Heart left ventricle (tissue), 16 donors: ENCODE measurements around the gene IGFBP1. TPM values are rescaled to one million over a fixed set of nuclear protein-coding genes. Genes with fewer than 3 reads are reported as not detected.

Source experiments
- ATAC-seq, 4 donors: fragments of 200-7000 bp; cut with Tn5 transposase; one replicate each; pipeline ENCODE4 v1.9.1; 2020 to 2022; ENCODE audit warnings: moderate library complexity in 4 of 4, mild to moderate bottlenecking in 3 of 4, moderate number of reproducible peaks in 1 of 4
- DNase-seq, 5 donors: peaks; one replicate each; pipeline ENCODE4 v3.0.0-alpha.2; 2020
- H3K27ac ChIP-seq, 12 donors: fragments of 200-600 bp; sonication (generic) in 4 of 12; one replicate each; pipeline versions ENCODE4 v1.5.0 to v1.8.0; 2016 to 2022; ENCODE audit warnings: mild to moderate bottlenecking in 2 of 12
- H3K27me3 ChIP-seq, 9 donors: fragments of 200-600 bp; sonication (generic) in 2 of 9; one replicate each; pipeline versions ENCODE4 v1.5.1 to v1.8.0; 2016 to 2022; ENCODE audit warnings: mild to moderate bottlenecking in 3 of 9
- H3K36me3 ChIP-seq, 9 donors: fragments of 200-600 bp; sonication (generic) in 2 of 9; one replicate each; pipeline versions ENCODE4 v1.5.0 to v1.8.0; 2018 to 2022; ENCODE audit warnings: mild to moderate bottlenecking in 2 of 9
- H3K4me1 ChIP-seq, 12 donors: fragments of 200-600 bp; sonication (generic) in 4 of 12; one replicate each; pipeline versions ENCODE4 v1.5.0 to v1.8.0; 2016 to 2022; ENCODE audit warnings: mild to moderate bottlenecking in 3 of 12
- H3K4me3 ChIP-seq, 12 donors: fragments of 200-600 bp; sonication (generic) in 4 of 12; one replicate each; pipeline versions ENCODE4 v1.5.0 to v1.8.0; 2017 to 2022; ENCODE audit warnings: mild to moderate bottlenecking in 9 of 12, moderate library complexity in 4 of 12
- H3K9me3 ChIP-seq, 12 donors: fragments of 200-600 bp; sonication (generic) in 4 of 12; one replicate each; pipeline versions ENCODE4 v1.5.0 to v1.8.0; 2016 to 2022; ENCODE audit warnings: mild to moderate bottlenecking in 1 of 12
- CTCF ChIP-seq, 12 donors: fragments of 200-600 bp; sonication (generic) in 4 of 12; IDR thresholded peaks; one replicate each; pipeline versions ENCODE4 v1.5.0 to v1.8.0; 2018 to 2022; ENCODE audit warnings: antibody characterized with exemption in 12 of 12, mild to moderate bottlenecking in 5 of 12
- POLR2A ChIP-seq, 2 donors: fragments of 450-650 bp; IDR thresholded peaks; one replicate each; pipeline ENCODE4 v1.6.1; 2017; ENCODE audit warnings: antibody characterized with exemption in 2 of 2, mild to moderate bottlenecking in 2 of 2, moderate library complexity in 2 of 2
- WGBS, 4 donors: extraction: QIAGEN DNeasy Blood & Tissue Kit in 2 of 4; methylation state at CpG; one replicate each; pipeline versions ENCODE4 v1.1.5 to v1.1.7; 2013 to 2018; 5-methylcytosine and 5-hydroxymethylcytosine counted together
- intact Hi-C, 10 donors: fragments of 100-400 bp; cut with DNase I; formaldehyde crosslinking; loops; one replicate each; pipeline versions ENCODE4 v1.11.1 to v1.14.2; 2022
- polyA plus RNA-seq, 2 donors: library from polyadenylated mRNA; stranded (reverse); fragments of 200-250 nt; gene quantifications; one replicate each; pipeline ENCODE4 v1.2.3, GENCODE V29; 2013
- total RNA-seq, 9 donors: library from RNA; depleted of rRNA in 2 of 9; stranded (reverse); fragments of >200 nt in 2 of 9; fragmentation: NEBNext Ultra II Directional in 3 of 9; extraction: Animal tissue kit (Norgen Biotek cat#: 25700) in 3 of 9; gene quantifications; one replicate each; pipeline versions ENCODE4 v1.1.0 to v1.2.4, GENCODE V29; 2016 to 2023
- donor health status: ischemic (EF 13 %, LVEDD 7.1; RV severe dilation, severe dysfunction).
- donor health status: healthy with polysubstance abuse.
- donor health status: DM: no; HTN: yes; CAD: no.
- donor health status: DM: no; HTN: no; CAD: no.
- donor health status: ischemic (EF 25% LVEDD 6.9; RV normal size, moderate dysfunction).
- donor health status: ischemic (EF 25% LVEDD 5.7; RV mildly dilated, moderate dysfunction).
- donor health status: healthy.
- donor health status: DM: yes; HTN: yes; CAD: no.
- donor health status: ischemic (EF 35%, LVEDD 5.7; RV mildly dilated, moderate dysfunction).
- donor health status: nonischemic (EF 11% LVEDD 7.7; RV severe dilation, severe dysfunction).
- donor health status: DM: yes; HTN: yes; CAD: no.
- donor health status: PGD.
- donor health status: ischemic (EF 29% LVEDD 5.4; RV normal size, mild dysfunction).
- donor health status: nonischemic (EF 23%, LVEDD 6.1; RV moderate dilation, normal function).

IGFBP1 gene
- total and polyA plus RNA-seq, 11 donors: 1.8 TPM; not detected in 10

GRCh38 chr7:45922810-45923209 lies 34.5 kb downstream of the IGFBP1 start:
- ATAC-seq (peak in 3 of 4 donors; percentile 2 to 49 (median 44)), DNase-seq (peak in 1 of 5 donors; percentile 21)
- Histone ChIP-seq H3K36me3 (no peaks in the 10 kb centered on the region), H3K4me3 (peak overlapping the region in 11 of 12 donors; percentile 13 to 72 (median 59)), H3K27ac (peak overlapping the region in 9 of 12 donors; percentile 14 to 75 (median 41)), H3K4me1 (peaks cover 0 to 42% (median 22%) of the 10 kb centered on the region in 12 donors), H3K9me3 (no peaks in the 10 kb centered on the region), H3K27me3 (peaks cover 0 to 54% (median 0%) of the 10 kb centered on the region in 9 donors)
- intact Hi-C loops: loop anchor here (1.0 to 10.0 kb wide), 25 partner anchors 132 to 1332 kb away; no protein-coding TSS in a partner anchor
- TF ChIP-seq POLR2A (IDR thresholded peaks at IDR 0.05): no peak
- no peak for TF ChIP-seq CTCF (IDR thresholded peaks at IDR 0.05)
- WGBS, 4 donors: 1 to 3% (median 1%) methylated on average over 11 of the region's 11 CpGs

DNA sequence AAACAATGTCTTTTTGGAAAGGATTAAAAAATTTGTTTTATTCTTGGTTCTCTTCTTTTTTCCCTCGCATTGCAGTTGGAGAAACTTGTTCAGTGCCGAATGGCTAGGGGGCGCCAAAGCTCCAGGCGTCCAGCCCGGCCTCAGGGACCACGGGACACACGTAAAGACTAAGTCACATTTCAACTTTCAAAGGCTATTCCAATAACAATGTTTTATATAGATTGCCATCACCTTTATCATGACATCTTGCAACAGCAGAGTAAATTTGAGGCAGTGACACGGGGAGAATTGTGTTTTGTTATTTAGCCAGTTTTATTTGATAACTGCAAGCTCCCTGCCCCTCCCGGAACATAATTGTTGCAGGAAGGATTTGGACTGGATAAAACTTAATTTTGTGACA lies 35.0 kb downstream of the IGFBP1 start:
- intact Hi-C loops: loop anchor here (1.0 to 10.0 kb wide), 22 partner anchors 132 to 1332 kb away; no protein-coding TSS in a partner anchor
- Histone ChIP-seq H3K9me3 (no peaks in the 10 kb centered on the region), H3K27ac (peak overlapping the region in 7 of 12 donors; percentile 14 to 75 (median 48)), H3K4me3 (peak overlapping the region in 9 of 12 donors; percentile 13 to 72 (median 59)), H3K27me3 (peaks cover 0 to 49% (median 0%) of the 10 kb centered on the region in 9 donors), H3K4me1 (peaks cover 0 to 37% (median 22%) of the 10 kb centered on the region in 12 donors), H3K36me3 (no peaks in the 10 kb centered on the region)
- WGBS, 4 donors: 10 to 12% (median 11%) methylated on average over 9 of the region's 9 CpGs
- no peak for TF ChIP-seq POLR2A (IDR thresholded peaks at IDR 0.05)
- peak; percentile 80 to 98 (median 91) for TF ChIP-seq CTCF (IDR thresholded peaks at IDR 0.05)
- DNase-seq: peak; percentile 71 to 83 (median 76)
- ATAC-seq: peak in 3 of 4 donors; percentile 52 to 61 (median 59)

DNA sequence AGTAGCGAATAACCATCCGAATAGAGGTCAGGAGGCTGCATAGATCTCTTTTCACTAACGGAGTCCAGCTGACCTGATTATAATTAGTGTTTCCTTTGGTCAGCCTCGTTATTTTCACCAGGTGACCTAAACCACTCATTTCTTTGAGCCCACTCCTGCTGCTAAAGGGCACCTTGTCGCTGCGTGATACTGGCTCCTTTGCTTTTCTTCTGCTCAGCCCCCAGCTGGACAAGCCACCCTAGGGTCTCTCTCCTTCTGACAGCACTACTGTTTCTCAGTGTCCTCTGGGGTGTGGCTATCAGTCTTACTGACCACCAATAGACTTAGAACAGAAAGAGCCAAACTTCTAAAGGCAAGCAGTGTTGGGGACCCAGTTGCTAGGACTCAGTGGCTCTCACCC lies 35.5 kb downstream of the IGFBP1 start:
- DNase-seq: no peak
- H3K36me3 ChIP-seq: no peaks in the 10 kb centered on the region
- TF ChIP-seq POLR2A (IDR thresholded peaks at IDR 0.05) (no peak), CTCF (IDR thresholded peaks at IDR 0.05) (no peak)
- 77 to 80% (median 79%) methylated on average over 6 of the region's 6 CpGs for WGBS, 4 donors
- H3K4me1 ChIP-seq: peaks cover 0 to 36% (median 22%) of the 10 kb centered on the region in 12 donors
- ATAC-seq: no peak
- intact Hi-C loops: loop anchor here (1.0 to 10.0 kb wide), 23 partner anchors 131 to 1331 kb away; no protein-coding TSS in a partner anchor
- H3K27me3 ChIP-seq: peaks cover 0 to 44% (median 0%) of the 10 kb centered on the region in 9 donors
- H3K27ac ChIP-seq: no peak overlapping the region
- H3K9me3 ChIP-seq: no peaks in the 10 kb centered on the region
- no peak overlapping the region for H3K4me3 ChIP-seq

GRCh38 chr7:45924283-45924682 lies 36.0 kb downstream of the IGFBP1 start:
- ATAC-seq: peak in 1 of 4 donors; percentile 30

More at GRCh38 chr7:45924283-45924682, 36.0 kb downstream of the IGFBP1 start:
- WGBS, 4 donors: 79 to 87% (median 85%) methylated on average over 5 of the region's 5 CpGs
- TF ChIP-seq CTCF (IDR thresholded peaks at IDR 0.05) (no peak), POLR2A (IDR thresholded peaks at IDR 0.05) (no peak)
- Histone ChIP-seq H3K36me3 (no peaks in the 10 kb centered on the region), H3K27me3 (peaks cover 0 to 39% (median 0%) of the 10 kb centered on the region in 9 donors), H3K4me3 (no peak overlapping the region), H3K4me1 (peaks cover 0 to 36% (median 20%) of the 10 kb centered on the region in 12 donors), H3K9me3 (no peaks in the 10 kb centered on the region), H3K27ac (no peak overlapping the region)
- intact Hi-C loops: loop anchor here in 8 of 10 donors (2.0 to 10.0 kb wide), 16 partner anchors 131 to 1331 kb away; no protein-coding TSS in a partner anchor
- DNase-seq: peak in 1 of 5 donors; percentile 40
